HepG2 (cell line): Measurements from ENCODE around the gene ARHGEF16. TPM values are rescaled to one million over a fixed set of nuclear protein-coding genes. Genes with fewer than 3 reads are reported as not detected.

ENCODE experiments used
- ELF1 ChIP-seq: sonication (generic); formaldehyde crosslinking; IDR thresholded peaks from 2 replicates; pipeline ENCODE4 v1.4.0; 2020; ENCODE audit warnings: missing genetic modification reagents
- MEF2D ChIP-seq: sonication (generic); formaldehyde crosslinking; IDR thresholded peaks from 2 replicates; pipeline ENCODE4 v1.5.1; 2020; ENCODE audit warnings: mild to moderate bottlenecking, missing genetic modification reagents
- NFE2 ChIP-seq: sonication (generic); formaldehyde crosslinking; IDR thresholded peaks from 2 replicates; pipeline ENCODE4 v1.4.0; 2020; ENCODE audit warnings: missing genetic modification reagents
- RFXAP ChIP-seq: sonication (generic); formaldehyde crosslinking; IDR thresholded peaks from 2 replicates; pipeline ENCODE4 v1.4.0; 2020; ENCODE audit warnings: missing genetic modification reagents, borderline replicate concordance
- SCMH1 ChIP-seq: sonication (generic); formaldehyde crosslinking; IDR thresholded peaks from 2 replicates; pipeline ENCODE4 v1.9.0; 2021; ENCODE audit warnings: missing genetic modification reagents, mild to moderate bottlenecking, borderline replicate concordance
- TARDBP ChIP-seq: sonication (generic); formaldehyde crosslinking; IDR thresholded peaks from 2 replicates; pipeline ENCODE4 v1.8.0; 2022; ENCODE audit warnings: mild to moderate bottlenecking, missing genetic modification reagents
- ZFP36L1 ChIP-seq: sonication (generic); formaldehyde crosslinking; IDR thresholded peaks from 2 replicates; pipeline ENCODE4 v1.8.0; 2022; ENCODE audit warnings: mild to moderate bottlenecking, missing genetic modification reagents, moderate library complexity
- ZKSCAN5 ChIP-seq: sonication (generic); formaldehyde crosslinking; IDR thresholded peaks from 2 replicates; pipeline ENCODE4 v1.5.1; 2020; ENCODE audit warnings: mild to moderate bottlenecking, missing genetic modification reagents
- polyA plus RNA-seq, 8 experiments: library from polyadenylated mRNA; depleted of rRNA in 3 of 8; stranded (reverse) in 7 of 8; unstranded in 1 of 8; fragments of >200 nt; fragmentation: Illumina TruSeq in 4 of 8; extraction: Trizol in 4 of 8; gene quantifications; 2 replicates each; pipeline versions ENCODE4 v1.2.1 to v1.2.3, GENCODE V29; 2011 to 2016; ENCODE audit warnings: low read depth in 4 of 8, missing spikeins in 1 of 8, mixed read lengths in 1 of 8; ENCODE audit not compliant: insufficient read depth in 1 of 8
- total RNA-seq, 5 experiments: library from RNA; depleted of rRNA; stranded (reverse); fragments of >200 nt; fragmentation: Illumina TruSeq; extraction: Trizol; gene quantifications; 2 replicates each; pipeline ENCODE4 v1.2.3, GENCODE V29; 2016; ENCODE audit warnings: low read depth in 1 of 5
- TF ChIP-seq, protein P1 (sequence below): sonication (generic); formaldehyde crosslinking; IDR thresholded peaks from 2 replicates; pipeline ENCODE4 v1.4.0; 2020; ENCODE audit warnings: missing genetic modification reagents
- TF ChIP-seq, protein P2 (sequence below): IDR thresholded peaks from 2 replicates; pipeline ENCODE4 v1.6.1; 2016
- TF ChIP-seq, protein P3 (sequence below): sonication (generic); formaldehyde crosslinking; IDR thresholded peaks from 2 replicates; pipeline ENCODE4 v1.4.0; 2020; ENCODE audit warnings: missing genetic modification reagents
- TF ChIP-seq, protein P4 (sequence below): sonication (generic); formaldehyde crosslinking; IDR thresholded peaks from 2 replicates; pipeline ENCODE4 v1.5.0; 2020; ENCODE audit warnings: mild to moderate bottlenecking, missing genetic modification reagents
- TF ChIP-seq, protein P5 (sequence below): sonication (generic); formaldehyde crosslinking; IDR thresholded peaks from 2 replicates; pipeline ENCODE4 v1.8.1; 2022; ENCODE audit warnings: mild to moderate bottlenecking, missing genetic modification reagents
- TF ChIP-seq, protein P6 (sequence below): sonication (generic); formaldehyde crosslinking; IDR thresholded peaks from 2 replicates; pipeline ENCODE4 v1.9.0; 2021; ENCODE audit warnings: missing genetic modification reagents, borderline replicate concordance
- TF ChIP-seq, protein P7 (sequence below): sonication (generic); formaldehyde crosslinking; IDR thresholded peaks from 2 replicates; pipeline ENCODE4 v1.8.0; 2022; ENCODE audit warnings: missing genetic modification reagents, mild to moderate bottlenecking, moderate library complexity, borderline replicate concordance

Gene ARHGEF16
- total and polyA plus RNA-seq, 2 of the 13 experiments (the other 11 are each of a cell fraction or from before 2014, with no cell fraction given) = 20.3 to 39.9 TPM

DNA sequence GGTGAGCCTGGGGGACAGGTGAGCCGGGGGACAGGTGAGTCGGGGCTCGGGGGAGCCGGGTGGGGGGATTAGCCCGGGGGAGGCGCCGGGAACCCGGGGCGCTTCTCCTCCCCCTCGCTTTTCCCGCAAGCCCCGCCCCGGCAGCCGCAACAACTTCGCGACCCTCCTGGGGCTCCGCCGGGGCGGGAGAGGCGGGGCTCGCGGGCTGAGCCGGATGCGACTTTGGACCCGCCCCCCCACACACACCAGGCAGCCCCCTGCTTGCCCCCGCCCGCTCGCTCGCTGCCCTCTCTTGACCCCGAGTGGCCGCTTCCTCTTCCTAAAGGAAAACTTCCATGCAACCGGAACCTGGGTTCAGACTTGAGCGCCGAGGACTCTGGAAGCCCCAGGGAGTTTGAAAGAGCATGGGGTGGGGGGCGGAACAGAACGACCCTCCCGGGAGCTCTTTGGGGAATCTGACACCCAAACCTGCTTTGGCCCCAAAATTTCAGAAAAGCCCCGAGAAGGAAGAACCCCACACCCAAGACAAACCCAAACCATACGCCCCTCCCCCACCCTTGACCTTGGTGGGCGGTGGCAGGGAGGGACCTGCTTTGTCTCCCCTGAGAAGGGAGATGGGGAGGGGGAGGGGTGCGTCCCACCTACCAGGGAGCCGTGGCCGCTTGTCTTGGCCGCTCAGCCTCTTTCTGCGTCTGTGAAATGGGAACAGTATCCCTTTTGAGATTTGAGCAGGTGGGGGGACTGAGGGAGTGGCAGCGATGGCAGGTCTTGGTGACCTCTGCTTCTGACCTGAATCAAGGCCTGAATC is 550 bp downstream of the ARHGEF16 start (continued):
- TF ChIP-seq, protein P1, sequence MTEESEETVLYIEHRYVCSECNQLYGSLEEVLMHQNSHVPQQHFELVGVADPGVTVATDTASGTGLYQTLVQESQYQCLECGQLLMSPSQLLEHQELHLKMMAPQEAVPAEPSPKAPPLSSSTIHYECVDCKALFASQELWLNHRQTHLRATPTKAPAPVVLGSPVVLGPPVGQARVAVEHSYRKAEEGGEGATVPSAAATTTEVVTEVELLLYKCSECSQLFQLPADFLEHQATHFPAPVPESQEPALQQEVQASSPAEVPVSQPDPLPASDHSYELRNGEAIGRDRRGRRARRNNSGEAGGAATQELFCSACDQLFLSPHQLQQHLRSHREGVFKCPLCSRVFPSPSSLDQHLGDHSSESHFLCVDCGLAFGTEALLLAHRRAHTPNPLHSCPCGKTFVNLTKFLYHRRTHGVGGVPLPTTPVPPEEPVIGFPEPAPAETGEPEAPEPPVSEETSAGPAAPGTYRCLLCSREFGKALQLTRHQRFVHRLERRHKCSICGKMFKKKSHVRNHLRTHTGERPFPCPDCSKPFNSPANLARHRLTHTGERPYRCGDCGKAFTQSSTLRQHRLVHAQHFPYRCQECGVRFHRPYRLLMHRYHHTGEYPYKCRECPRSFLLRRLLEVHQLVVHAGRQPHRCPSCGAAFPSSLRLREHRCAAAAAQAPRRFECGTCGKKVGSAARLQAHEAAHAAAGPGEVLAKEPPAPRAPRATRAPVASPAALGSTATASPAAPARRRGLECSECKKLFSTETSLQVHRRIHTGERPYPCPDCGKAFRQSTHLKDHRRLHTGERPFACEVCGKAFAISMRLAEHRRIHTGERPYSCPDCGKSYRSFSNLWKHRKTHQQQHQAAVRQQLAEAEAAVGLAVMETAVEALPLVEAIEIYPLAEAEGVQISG (CRISPR knock-in tag) = no peak; the same call in 1 of the 2 replicates
- TF ChIP-seq, protein P2, sequence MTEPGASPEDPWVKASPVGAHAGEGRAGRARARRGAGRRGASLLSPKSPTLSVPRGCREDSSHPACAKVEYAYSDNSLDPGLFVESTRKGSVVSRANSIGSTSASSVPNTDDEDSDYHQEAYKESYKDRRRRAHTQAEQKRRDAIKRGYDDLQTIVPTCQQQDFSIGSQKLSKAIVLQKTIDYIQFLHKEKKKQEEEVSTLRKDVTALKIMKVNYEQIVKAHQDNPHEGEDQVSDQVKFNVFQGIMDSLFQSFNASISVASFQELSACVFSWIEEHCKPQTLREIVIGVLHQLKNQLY (CRISPR knock-in tag) = no peak
- TF ChIP-seq, protein P3, sequence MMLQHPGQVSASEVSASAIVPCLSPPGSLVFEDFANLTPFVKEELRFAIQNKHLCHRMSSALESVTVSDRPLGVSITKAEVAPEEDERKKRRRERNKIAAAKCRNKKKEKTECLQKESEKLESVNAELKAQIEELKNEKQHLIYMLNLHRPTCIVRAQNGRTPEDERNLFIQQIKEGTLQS (CRISPR knock-in tag) = no peak; the same call in 1 of the 2 replicates
- no peak for TF ChIP-seq ZKSCAN5
- TF ChIP-seq, protein P4, sequence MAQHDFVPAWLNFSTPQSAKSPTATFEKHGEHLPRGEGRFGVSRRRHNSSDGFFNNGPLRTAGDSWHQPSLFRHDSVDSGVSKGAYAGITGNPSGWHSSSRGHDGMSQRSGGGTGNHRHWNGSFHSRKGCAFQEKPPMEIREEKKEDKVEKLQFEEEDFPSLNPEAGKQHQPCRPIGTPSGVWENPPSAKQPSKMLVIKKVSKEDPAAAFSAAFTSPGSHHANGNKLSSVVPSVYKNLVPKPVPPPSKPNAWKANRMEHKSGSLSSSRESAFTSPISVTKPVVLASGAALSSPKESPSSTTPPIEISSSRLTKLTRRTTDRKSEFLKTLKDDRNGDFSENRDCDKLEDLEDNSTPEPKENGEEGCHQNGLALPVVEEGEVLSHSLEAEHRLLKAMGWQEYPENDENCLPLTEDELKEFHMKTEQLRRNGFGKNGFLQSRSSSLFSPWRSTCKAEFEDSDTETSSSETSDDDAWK (CRISPR knock-in tag) = no peak
- TF ChIP-seq, protein P5, sequence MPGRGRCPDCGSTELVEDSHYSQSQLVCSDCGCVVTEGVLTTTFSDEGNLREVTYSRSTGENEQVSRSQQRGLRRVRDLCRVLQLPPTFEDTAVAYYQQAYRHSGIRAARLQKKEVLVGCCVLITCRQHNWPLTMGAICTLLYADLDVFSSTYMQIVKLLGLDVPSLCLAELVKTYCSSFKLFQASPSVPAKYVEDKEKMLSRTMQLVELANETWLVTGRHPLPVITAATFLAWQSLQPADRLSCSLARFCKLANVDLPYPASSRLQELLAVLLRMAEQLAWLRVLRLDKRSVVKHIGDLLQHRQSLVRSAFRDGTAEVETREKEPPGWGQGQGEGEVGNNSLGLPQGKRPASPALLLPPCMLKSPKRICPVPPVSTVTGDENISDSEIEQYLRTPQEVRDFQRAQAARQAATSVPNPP (CRISPR knock-in tag) = no peak
- TF ChIP-seq, protein P6, sequence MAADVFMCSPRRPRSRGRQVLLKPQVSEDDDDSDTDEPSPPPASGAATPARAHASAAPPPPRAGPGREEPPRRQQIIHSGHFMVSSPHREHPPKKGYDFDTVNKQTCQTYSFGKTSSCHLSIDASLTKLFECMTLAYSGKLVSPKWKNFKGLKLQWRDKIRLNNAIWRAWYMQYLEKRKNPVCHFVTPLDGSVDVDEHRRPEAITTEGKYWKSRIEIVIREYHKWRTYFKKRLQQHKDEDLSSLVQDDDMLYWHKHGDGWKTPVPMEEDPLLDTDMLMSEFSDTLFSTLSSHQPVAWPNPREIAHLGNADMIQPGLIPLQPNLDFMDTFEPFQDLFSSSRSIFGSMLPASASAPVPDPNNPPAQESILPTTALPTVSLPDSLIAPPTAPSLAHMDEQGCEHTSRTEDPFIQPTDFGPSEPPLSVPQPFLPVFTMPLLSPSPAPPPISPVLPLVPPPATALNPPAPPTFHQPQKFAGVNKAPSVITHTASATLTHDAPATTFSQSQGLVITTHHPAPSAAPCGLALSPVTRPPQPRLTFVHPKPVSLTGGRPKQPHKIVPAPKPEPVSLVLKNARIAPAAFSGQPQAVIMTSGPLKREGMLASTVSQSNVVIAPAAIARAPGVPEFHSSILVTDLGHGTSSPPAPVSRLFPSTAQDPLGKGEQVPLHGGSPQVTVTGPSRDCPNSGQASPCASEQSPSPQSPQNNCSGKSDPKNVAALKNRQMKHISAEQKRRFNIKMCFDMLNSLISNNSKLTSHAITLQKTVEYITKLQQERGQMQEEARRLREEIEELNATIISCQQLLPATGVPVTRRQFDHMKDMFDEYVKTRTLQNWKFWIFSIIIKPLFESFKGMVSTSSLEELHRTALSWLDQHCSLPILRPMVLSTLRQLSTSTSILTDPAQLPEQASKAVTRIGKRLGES (CRISPR knock-in tag) = no peak
- TF ChIP-seq, protein P7, sequence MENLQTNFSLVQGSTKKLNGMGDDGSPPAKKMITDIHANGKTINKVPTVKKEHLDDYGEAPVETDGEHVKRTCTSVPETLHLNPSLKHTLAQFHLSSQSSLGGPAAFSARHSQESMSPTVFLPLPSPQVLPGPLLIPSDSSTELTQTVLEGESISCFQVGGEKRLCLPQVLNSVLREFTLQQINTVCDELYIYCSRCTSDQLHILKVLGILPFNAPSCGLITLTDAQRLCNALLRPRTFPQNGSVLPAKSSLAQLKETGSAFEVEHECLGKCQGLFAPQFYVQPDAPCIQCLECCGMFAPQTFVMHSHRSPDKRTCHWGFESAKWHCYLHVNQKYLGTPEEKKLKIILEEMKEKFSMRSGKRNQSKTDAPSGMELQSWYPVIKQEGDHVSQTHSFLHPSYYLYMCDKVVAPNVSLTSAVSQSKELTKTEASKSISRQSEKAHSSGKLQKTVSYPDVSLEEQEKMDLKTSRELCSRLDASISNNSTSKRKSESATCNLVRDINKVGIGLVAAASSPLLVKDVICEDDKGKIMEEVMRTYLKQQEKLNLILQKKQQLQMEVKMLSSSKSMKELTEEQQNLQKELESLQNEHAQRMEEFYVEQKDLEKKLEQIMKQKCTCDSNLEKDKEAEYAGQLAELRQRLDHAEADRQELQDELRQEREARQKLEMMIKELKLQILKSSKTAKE (CRISPR knock-in tag) = peak; percentile 82
- no peak for TF ChIP-seq MEF2D (CRISPR knock-in tag)
- no peak for TF ChIP-seq NFE2 (CRISPR knock-in tag)
- TF ChIP-seq TARDBP = peak; percentile 72
- no peak for TF ChIP-seq SCMH1
- peak; percentile 59 for TF ChIP-seq ELF1
- TF ChIP-seq ZFP36L1 = peak; percentile 77; the same call in 1 of the 2 replicates
- no peak for TF ChIP-seq RFXAP (CRISPR knock-in tag)
